HG02885 (cell line): ENCODE data around the gene PRKCZ.
A peak's percentile ranks its signal among the peaks of the same experiment; 100 is the strongest.

Experiments
- ATAC-seq: cut with Tn5 transposase; IDR thresholded peaks from one replicate; pipeline ENCODE4 v1.9.1; 2021; ENCODE audit warnings: mild to moderate bottlenecking; ENCODE audit not compliant: unreplicated experiment, poor library complexity

The PRKCZ gene

DNA sequence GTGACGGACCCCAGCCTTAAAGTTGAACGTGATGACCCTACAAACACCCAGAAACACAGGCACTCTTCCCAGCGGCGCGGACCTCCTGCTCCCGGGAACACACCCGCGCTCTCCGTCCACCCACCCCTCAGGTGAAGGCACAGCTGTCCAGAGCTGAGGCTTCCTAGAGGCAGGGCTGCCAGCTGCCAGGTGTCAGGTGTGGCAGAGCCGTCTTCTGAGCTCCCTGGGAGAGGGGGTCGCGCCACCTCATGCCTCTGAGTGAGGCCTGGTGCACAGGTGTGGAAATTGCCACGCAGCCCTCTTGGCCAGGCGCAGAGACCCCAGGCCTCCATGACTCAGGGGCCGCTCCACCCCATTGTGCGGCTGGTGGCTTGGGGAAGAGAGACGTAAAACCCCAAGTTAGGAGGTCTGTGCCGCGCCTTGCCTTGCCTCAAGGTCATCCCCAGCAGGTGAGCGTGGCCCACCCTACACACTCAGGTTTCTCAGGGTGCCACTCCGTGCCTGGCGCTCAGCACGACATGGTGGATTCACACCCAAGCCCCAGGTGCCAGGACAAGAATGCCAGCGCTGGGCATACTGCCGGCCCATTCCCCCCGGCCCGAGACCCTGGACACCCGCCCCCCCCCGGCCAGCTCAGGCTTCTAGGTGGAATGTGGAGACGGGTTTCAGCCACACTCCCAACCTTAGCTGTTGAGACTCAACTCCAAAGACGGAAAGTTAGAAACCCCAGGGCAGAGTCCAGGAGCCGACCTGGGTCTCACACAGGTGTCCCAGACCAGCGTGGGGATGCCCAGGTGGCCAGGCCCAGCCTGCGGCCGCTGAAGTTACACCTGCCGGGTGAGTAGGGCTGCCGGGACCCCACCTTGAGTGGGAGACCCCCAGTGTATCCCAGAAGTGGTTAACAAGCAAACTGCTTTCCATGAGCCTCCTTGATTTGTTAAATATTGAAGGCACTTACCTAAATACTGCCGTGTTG, 136.0 kb downstream of the PRKCZ start:
- ATAC-seq = no peak

DNA sequence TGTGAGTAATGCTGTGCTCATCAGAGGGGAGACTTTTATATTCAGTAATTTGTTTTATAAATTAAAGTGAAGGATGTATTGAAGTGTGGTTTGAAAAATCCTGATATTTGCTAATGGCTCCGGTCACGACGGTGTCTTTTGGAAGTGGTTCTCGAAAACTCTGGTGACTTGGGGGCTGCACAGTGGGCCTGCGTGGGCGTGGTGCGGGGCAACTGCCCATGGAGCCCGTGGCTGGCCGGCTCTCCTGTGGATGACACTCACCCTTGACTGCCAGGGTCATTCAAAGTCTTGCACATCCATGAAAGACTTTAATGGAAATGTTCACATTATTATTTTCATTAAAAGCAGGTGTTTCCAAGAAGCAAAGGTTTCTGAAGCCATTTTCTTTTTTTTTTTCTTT, 136.7 kb downstream of the PRKCZ start:
- ATAC-seq = no peak

DNA sequence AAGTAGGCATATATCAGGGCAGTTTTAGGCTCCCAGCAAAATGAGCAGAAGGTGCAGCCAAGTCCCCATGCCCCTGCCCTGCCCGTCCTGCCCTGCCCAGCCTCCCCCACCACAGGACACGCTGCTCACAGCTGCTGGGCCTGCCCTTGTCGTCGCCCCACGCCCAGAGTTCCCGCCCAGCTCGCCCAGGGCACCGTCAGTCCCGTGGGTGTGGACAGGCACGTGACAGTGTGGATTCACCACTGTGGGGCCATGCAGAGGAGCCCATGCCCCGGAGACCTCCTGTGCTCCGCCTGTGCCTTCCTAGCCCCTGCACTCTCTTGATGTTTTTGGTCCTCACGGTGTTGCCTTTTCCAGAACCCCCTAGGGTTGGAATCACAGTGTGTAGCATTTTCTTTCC, 137.4 kb downstream of the PRKCZ start:
- ATAC-seq = no peak

DNA sequence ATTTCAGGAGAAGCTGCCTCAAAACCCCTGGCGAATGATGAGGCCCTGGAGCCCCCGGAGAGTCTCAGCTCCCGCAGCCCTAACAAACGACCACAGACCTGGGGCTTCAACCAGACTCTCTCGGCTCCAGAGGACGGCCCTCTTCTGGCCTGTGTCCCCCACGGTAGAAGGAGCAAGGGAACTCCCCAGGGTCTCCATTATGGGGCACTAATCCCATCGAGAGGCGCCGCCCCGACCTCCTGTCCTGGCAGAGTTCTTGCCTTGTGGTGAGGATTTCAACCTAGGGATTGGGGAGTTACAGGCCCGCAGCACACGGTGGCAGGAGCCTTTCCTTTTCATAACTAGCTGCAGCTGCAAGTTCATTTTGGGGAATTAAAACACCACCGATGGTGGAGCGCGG, 138.1 kb downstream of the PRKCZ start:
- ATAC-seq = no peak

DNA sequence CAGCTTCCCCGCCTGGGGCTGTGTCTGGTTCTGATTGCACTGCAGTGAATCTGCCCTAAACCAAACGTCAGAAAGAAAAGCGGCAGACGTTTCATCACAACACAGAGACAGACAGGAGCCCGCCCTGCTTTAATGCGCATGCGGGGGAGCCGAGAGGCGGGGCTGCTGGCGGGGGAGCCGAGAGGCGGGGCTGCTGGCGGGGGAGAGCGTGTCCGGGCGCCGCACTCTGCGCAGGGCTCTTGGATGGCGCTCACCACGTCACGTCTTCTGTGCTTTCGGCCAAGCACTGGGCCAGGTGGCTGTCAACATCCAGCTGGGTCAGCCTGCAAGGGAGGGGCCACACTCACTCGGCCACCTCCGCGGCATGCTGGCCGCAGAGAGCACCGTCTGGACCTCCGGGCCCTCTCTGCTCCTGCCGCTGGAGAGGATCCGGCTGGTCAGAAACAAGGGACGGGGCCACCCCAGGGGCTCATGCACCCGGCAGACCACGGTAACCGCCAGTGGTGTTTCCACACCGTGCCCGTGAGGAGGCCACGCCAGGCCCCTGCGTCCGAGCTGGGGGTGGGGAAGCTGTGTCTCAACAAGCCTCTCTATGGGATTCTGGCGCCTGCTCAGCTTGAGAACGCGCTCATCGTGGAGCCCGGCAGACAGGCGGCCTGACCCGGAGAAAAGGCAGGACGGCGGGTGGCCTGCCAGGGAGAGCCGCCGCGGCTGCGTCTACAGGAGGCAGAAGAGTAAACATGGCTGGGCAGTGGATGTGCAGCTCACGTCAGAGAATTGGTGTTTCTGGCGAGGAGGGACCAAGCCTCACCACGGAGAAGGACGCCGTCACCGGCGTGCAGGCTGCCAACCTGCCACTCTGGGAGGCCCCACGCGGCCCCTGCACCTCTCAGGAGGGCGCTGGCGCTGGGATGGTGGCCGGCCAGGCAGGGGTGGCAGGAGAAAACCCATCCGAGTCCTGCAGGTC, 139.5 kb downstream of the PRKCZ start:
- peak; percentile 90 for ATAC-seq

DNA sequence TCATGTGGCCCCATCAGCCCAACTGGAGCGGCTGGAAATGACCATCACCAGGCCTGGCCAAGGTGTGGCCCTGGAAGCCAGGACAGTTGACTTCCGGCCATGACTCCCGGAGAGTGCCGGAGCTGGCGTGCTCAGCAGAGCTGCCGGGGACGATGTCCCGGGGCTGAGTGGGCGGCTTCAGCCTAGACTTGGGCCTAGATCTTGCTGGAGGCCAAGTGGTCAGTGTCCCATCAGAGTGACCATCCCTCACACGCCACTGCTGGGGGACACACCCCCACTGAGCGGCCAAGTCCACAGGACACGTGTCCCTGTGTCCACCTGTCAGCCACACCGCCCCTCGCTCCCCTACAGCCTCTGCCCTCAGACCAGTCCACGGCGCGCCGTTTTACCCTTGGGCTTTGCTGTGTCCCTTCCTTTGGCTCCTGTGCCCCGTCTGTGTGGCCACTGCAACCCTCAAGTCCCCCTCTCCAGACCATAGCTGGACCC, 140.3 kb downstream of the PRKCZ start:
- ATAC-seq = no peak

DNA sequence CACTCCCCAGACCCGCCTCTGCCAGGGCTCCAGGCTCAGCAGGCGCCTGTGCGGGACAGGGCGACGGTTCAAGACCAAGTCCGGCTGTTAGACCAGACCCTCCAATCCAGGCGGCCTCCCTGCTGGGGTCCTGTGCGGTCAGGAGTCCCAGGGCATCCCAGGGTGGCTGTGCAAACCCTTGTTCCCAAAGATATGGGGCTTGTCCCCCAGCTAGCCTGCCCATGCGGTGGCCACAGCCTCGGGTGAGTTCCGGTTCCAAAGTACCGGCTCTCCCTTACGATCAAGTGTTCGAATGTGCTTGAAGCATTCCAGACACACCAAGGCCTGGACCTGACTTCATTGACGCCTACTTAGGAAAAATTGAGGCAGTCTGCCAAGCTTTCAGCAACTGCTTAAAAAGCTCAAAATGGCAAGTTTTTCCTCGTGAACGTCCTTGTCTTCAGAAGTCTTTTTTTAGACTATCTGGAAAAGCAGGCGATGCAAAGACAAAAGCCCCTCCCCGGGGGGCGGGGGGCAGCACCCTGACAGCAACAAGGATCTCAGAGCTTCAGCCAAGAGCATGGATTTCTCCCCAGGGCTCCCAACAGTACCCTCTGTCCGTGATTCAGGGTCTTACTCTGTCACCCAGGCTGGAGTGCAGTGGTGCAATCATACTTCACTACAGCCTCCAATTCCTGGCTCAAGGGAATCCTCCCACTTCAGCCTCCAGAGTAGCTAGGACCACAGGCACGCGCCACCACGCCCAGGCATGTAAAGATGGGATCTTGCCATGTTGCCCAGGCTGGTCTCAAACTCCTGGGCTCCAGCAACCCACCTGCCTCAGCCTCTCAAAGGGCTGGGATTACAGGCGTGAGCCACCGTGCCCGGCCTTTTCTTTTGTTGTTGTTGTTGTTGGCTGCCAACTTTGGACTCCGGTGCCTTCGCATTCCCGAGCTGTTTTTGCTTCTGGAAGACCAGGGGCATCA, 142.1 kb downstream of the PRKCZ start:
- ATAC-seq = no peak

DNA sequence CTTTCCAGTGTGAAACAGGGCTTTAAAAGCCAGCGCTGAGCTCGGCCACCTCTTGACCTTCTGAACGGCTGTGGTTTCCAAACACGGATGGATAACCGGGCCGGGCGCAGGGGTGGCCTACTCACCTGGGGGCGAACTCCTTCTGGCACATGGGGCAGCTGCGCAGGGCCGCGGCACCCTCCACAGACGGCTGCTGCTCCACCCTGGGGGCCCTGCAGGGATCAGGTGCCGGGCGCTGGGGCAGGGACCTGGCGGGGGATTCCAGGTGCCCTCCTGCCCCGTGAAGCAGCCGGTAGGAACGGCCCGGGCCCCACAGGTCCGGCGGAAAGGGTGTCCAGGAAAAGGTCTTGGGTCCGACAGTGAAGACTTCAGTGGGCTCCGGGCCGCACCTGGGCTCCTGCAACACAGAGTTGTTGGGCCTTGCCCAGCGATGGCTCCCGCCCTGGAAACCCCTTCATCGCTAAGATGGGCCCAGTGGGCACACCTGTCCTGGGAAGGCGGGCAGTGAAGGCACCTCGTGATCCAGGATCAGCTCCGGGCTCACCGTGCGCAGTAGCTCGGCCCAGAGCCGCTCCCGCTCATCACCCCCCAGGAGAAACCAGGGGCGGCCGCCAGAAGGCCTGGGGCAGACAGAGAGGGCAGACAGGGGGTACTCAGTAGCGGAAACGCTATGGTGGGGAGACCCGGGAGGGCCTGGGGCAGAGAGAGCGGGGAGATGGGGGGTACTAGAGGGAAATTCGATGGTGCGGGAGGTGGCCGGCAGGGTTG, 143.5 kb downstream of the PRKCZ start:
- no peak for ATAC-seq

DNA sequence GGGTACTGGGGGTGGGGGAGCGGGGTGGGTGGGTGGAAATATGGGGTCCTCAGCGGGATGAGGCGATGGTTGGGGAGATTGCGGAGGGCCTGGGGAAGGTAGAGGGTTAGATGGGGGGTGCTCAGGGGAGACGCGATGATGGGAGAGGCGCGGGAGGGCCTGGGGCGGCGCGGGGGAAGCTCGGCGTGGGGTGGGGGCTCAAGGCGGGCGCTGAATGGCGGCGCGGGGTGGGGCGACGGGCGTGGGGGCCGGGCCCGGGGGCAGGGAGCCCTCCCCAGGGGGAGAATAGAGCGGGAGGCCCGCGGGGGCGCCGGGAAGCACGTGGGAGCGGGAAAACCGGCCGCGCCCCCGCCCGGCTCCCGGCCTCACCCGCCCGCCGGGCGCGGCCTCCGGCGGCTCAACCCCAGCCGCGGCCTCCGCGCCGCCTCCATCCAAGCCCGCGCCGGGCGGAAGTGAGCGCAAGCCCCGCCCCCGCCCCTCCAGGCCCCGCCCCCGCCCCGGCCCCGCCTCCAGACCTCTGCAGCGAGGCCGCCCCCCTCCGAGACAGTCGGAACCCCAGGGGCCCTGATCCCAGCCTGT, 144.2 kb downstream of the PRKCZ start, which contains the start of gene FAAP20:
FAAP20 (minus strand) TSS at position 454 of the 579 bp plus-strand sequence; CDS start at position 431, 23 bp downstream.
- peak; percentile 56 for ATAC-seq

DNA sequence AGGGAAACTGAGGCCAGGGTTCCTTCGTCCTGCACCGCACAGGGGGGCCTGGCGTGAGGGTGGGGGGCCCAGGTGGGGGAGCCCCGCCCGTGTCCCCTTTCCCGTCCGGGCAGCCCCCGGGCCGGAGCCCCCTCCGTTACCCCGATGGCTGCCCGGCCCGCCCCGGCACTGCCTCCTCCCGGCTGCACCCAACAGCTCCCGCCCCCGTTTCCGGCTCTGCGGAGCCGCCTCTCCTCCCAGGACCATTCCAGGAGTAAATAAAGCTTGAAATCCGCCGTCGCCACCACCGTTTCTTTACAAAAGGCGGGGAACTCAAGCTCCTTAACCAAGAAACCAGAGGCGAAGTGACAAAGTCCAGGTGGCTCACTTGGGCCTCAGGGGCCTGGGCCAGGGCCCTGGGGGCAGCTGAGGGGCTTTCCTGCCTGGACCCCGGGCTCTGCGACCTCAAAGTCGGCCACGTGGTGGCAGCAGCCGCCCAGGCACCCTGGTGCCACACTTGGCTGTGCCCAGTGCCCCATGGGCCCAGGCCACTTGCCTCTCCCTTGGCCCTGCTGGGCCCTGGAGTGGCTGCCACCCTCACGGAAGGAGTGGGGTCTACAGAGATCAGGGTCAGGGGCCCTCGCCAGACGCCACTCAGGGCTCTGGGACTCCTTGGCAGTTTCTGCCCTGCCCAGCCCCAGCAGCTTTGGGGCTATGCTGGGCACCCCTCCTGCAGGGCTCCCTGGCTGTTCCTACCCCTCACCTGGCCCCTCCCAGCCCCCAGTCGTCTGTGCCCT, 144.9 kb downstream of the PRKCZ start:
- peak; percentile 66 for ATAC-seq

DNA sequence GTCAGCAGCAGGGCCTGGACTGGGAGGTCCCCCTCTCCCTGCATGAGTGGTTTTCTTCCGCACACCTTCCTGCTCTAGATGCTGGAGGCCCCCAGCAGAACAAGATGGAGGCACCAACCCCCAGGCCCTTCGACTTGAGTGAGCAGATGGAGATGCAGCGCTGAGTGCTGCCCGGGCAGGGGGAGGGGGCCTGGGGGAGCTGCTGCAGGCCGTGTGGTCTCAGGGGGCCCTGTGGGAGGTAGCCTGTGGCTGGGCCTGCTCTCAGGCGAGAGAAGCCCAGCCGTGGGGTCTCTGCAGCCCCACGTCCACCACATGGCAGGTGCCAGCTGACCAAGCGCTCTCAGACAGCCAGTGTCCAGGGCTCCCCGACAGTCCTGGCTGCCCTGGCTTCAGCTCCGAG, 145.6 kb downstream of the PRKCZ start:
- ATAC-seq = no peak

DNA sequence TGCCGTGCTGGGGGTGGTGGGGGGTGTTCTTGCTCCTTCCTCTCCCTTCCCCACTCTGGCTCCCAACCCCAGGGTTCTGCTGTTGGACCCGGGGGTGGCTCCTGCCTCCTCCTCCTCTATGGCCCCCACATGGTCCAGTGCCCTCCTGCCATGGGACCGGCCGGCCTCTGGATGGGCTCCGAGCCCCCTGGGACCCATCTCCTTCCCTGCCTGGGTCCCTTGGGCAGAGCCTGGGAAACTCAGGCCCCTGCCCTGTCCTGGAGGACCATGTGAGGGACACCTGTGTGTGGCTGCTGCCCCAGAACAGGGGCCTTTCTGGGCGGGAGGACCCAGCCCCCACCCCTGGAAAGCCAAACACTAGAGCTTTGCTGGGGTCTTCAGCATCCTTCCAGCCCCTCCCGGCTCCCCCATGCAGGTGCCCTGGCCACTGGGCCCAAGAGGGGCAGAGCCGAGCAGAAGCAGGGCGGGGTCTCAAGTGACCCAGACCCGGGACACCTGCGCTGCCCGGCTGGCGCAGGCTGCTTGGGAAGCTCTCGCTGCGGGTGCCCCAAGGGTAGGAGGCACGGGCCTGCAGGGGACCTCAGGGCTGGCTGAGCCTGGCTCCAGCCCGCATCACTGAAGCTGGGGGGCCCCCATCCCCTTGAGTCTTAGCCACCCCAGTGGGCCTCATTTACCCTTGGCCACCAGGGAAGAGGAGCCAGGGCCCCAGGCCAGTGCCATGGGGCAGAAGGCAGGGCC, 146.9 kb downstream of the PRKCZ start:
- ATAC-seq = no peak

DNA sequence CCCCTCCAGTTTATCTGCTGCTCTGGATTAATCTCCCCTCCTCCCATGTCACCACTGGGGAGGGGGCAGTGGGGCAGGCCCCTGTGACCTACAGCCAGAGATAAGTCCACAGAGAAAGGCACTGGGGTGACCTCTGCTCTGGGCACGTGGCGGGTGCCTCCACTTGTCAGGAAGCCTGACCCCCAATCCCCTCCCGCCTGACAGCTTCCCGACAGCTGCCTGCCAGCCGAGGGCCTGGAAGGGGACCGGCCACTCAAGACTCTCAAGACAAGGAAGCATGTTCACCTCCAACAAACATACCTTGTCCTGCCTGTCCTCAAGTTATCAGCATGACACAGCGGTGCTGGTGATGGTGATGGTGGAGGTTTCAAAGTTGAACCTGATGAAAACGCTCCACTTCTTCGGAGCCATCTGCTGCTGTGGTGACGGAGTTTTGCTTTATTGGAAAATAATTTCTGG, 147.5 kb downstream of the PRKCZ start:
- no peak for ATAC-seq

DNA sequence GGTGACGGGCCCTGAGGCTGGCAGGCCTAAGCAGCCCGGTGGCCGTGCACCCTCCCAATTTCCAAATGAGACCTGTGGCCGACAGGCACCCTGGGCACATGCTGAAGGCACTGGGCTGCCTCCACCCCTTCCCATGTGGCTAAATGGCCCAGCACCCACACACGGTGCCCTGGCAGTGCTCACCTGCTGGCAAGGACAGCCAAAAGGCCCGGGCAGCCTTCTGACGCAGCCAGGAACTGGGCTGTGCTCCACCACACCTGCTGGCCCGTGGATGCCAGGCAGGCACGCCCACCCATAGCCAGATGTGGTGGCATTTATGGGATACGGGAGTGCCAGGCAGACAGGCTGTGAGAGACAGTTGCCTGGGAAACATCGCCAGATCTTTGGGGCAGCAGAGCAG, 148.4 kb downstream of the PRKCZ start:
- no peak for ATAC-seq

DNA sequence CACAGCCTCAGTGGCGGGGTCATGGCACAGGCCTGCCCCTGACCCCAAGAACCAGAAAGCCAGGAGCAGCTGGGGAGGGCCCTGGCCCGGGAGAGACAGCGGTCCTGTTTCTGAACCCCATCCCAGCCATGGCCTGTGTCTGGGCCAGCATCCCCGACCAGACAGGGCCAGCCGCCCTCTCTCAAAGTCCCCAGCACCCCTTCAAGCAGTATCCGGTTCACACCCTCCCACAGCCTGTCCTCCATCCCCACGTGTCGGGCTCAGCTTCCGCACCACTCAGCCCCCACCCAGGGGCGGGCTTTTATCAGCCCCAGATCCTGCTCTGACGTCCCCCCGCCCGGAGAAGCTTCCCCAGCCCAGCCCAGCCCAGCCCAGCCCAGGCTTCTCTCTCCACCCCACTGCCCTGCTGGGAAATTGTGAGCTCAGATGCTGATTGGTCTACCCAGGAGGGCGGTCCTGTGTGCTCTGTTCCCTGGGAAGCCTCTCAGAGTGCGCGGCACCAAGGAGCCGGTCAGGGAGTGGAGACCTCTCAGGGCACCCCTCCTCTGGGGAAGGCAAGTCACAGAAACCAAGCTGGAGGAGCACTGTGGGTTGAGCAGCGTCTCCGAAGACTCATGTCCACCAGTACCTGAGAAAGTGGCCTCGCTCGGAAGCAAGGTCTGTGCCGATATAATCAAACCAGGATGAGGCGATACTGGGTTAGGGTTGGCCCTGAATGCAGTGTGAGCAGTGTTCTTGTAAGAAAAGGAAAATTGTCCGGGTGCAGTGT, 149.0 kb downstream of the PRKCZ start:
- ATAC-seq = no peak

DNA sequence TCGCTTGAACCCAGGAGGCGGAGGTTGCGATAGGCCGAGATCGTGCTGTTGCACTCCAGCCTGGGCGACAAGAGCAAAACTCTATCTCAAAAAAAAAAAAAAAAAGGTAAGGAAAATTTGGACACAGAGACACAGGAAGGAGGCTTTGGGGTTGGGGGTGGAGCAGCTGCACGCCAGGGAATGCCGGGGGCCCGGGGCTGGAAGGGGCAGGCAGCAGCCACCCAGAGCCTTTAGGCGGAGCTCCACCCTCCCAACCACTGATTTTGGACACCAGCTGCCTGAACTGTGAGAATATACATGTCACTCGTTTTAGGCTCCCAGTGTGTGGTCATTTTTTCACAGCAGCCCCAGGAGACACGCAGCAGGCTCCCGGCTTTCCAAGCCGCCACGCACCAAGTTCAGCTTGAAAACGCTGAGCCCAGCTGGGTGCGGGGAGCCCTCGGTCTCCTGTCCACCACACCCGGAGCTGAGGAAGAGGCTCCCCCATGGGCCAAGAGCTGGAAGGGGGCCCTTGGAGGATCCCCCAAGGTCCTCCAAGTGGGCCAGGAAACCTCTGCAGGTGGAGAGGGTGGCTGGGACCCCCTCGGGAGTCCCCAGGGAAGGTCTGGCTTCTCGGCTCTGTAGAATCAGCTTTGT, 150.2 kb downstream of the PRKCZ start:
- ATAC-seq = no peak
